ENCODE data around the gene RBFOX1. TPM values are rescaled to one million over a fixed set of nuclear protein-coding genes. Genes with fewer than 3 reads are reported as not detected.

The RBFOX1 gene
- total RNA-seq, 1 donor from 2014 or later: not detected

GRCh38 chr16:7419441-7419840 lies 86.8 kb downstream of the RBFOX1 start:
- no peak overlapping the region for H3K4me3 Mint-ChIP-seq
- no peaks in the 10 kb centered on the region for H3K27me3 Mint-ChIP-seq
- H3K9me3 Mint-ChIP-seq: peaks cover 2% of the 10 kb centered on the region
- TF ChIP-seq CTCF (IDR thresholded peaks at IDR 0.05): no peak
- ATAC-seq (ENCODE audit: low read depth) (no peak), DNase-seq (no peak)
- ChIA-PET CTCF (no interaction called here), POLR2A (no interaction called here)
- no peaks in the 10 kb centered on the region for H3K36me3 Mint-ChIP-seq (ENCODE audit: low read depth)
- no peaks in the 10 kb centered on the region for H3K4me1 Mint-ChIP-seq
- no peak overlapping the region for H3K27ac Mint-ChIP-seq
- intact Hi-C loops (cut with micrococcal nuclease): no loop called here

- CTCF ChIA-PET: no interaction called here
- no peaks in the 10 kb centered on the region for H3K27me3 Mint-ChIP-seq
- no peaks in the 10 kb centered on the region for H3K4me1 Mint-ChIP-seq
- peaks cover 2% of the 10 kb centered on the region for H3K9me3 Mint-ChIP-seq
- TF ChIP-seq CTCF (IDR thresholded peaks at IDR 0.05): no peak
- no peak overlapping the region for H3K4me3 Mint-ChIP-seq
- H3K36me3 Mint-ChIP-seq (ENCODE audit: low read depth): no peaks in the 10 kb centered on the region
- intact Hi-C loops (cut with micrococcal nuclease): no loop called here
- POLR2A ChIA-PET: no interaction called here
- H3K27ac Mint-ChIP-seq: no peak overlapping the region
- ATAC-seq (ENCODE audit: low read depth) (no peak), DNase-seq (no peak)
These were observed 87.4 kb downstream of the RBFOX1 start for GRCh38 chr16:7420079-7420478.

- DNase-seq: no peak
- H3K36me3 Mint-ChIP-seq (ENCODE audit: low read depth): no peaks in the 10 kb centered on the region
- POLR2A ChIA-PET: no interaction called here
- no peaks in the 10 kb centered on the region for H3K4me1 Mint-ChIP-seq
- no peak for ATAC-seq (ENCODE audit: low read depth)
- CTCF ChIA-PET: no interaction called here
- no peak for TF ChIP-seq CTCF (IDR thresholded peaks at IDR 0.05)
- H3K9me3 Mint-ChIP-seq: peaks cover 4% of the 10 kb centered on the region
- intact Hi-C loops (cut with micrococcal nuclease): no loop called here
- no peaks in the 10 kb centered on the region for H3K27me3 Mint-ChIP-seq
- H3K27ac Mint-ChIP-seq: no peak overlapping the region
- no peak overlapping the region for H3K4me3 Mint-ChIP-seq
These were observed 88.2 kb downstream of the RBFOX1 start for GRCh38 chr16:7420843-7421242.

- no peaks in the 10 kb centered on the region for H3K36me3 Mint-ChIP-seq (ENCODE audit: low read depth)
- ATAC-seq (ENCODE audit: low read depth) (no peak), DNase-seq (no peak)
- no peak for TF ChIP-seq CTCF (IDR thresholded peaks at IDR 0.05)
- ChIA-PET CTCF (no interaction called here), POLR2A (no interaction called here)
- intact Hi-C loops (cut with micrococcal nuclease): no loop called here
- peaks cover 7% of the 10 kb centered on the region for H3K9me3 Mint-ChIP-seq
- H3K27ac Mint-ChIP-seq: no peak overlapping the region
- no peak overlapping the region for H3K4me3 Mint-ChIP-seq
- H3K27me3 Mint-ChIP-seq: no peaks in the 10 kb centered on the region
- H3K4me1 Mint-ChIP-seq: no peaks in the 10 kb centered on the region
These were observed 88.9 kb downstream of the RBFOX1 start for GRCh38 chr16:7421578-7421977.

GRCh38 chr16:7422036-7422888 lies 89.6 kb downstream of the RBFOX1 start:
- no peak overlapping the region for H3K27ac Mint-ChIP-seq
- H3K27me3 Mint-ChIP-seq: no peaks in the 10 kb centered on the region
- ATAC-seq (ENCODE audit: low read depth) (no peak), DNase-seq (no peak)
- TF ChIP-seq CTCF (IDR thresholded peaks at IDR 0.05): no peak
- no peaks in the 10 kb centered on the region for H3K36me3 Mint-ChIP-seq (ENCODE audit: low read depth)
- H3K4me1 Mint-ChIP-seq: no peaks in the 10 kb centered on the region
- intact Hi-C loops (cut with micrococcal nuclease): no loop called here
- ChIA-PET POLR2A (no interaction called here), CTCF (no interaction called here)
- H3K4me3 Mint-ChIP-seq: no peak overlapping the region
- H3K9me3 Mint-ChIP-seq: peaks cover 10% of the 10 kb centered on the region
